ENCODE data around the gene RBM38.

RBM38 gene

GRCh38 chr20:57403216-57403615 lies 12.0 kb downstream of the RBM38 start:
- no peak for DNase-seq (ENCODE audit: low spot score)
- no peak for TF ChIP-seq CTCF (IDR thresholded peaks at IDR 0.05; ENCODE audit: borderline replicate concordance, control extremely low read depth, extremely low read depth, insufficient read depth, missing control alignments)
- in situ Hi-C loops (cut with MboI; ENCODE audit: low sequenced_read_pairs, unreplicated experiment) = no loop called here

DNA sequence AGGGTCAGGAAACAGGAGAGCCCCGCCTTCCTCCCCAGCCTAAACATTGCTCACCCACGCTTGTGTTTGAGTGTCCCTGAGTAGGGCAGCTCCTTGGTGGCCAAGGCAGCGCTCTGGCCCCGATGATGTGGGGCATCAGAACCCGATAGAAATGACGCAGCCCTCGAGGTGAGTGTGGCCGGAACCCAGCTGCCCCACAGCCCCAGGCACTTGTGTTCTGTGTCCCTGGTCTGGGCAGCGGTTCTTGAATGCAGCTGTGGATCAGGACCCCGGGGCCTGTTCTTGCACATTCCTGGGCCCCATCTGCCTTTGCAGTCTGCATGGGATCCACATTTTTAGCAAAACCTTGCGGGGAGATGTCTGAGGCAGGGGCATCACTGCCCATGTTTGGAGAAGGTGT lies 12.8 kb downstream of the RBM38 start:
- in situ Hi-C loops (cut with MboI; ENCODE audit: low sequenced_read_pairs, unreplicated experiment) = no loop called here
- no peak for DNase-seq (ENCODE audit: low spot score)
- no peak for TF ChIP-seq CTCF (IDR thresholded peaks at IDR 0.05; ENCODE audit: borderline replicate concordance, control extremely low read depth, extremely low read depth, insufficient read depth, missing control alignments)

GRCh38 chr20:57404419-57405072 lies 13.3 kb downstream of the RBM38 start:
- in situ Hi-C loops (cut with MboI; ENCODE audit: low sequenced_read_pairs, unreplicated experiment) = no loop called here
- no peak for DNase-seq (ENCODE audit: low spot score)
- no peak for TF ChIP-seq CTCF (IDR thresholded peaks at IDR 0.05; ENCODE audit: borderline replicate concordance, control extremely low read depth, extremely low read depth, insufficient read depth, missing control alignments)

DNA sequence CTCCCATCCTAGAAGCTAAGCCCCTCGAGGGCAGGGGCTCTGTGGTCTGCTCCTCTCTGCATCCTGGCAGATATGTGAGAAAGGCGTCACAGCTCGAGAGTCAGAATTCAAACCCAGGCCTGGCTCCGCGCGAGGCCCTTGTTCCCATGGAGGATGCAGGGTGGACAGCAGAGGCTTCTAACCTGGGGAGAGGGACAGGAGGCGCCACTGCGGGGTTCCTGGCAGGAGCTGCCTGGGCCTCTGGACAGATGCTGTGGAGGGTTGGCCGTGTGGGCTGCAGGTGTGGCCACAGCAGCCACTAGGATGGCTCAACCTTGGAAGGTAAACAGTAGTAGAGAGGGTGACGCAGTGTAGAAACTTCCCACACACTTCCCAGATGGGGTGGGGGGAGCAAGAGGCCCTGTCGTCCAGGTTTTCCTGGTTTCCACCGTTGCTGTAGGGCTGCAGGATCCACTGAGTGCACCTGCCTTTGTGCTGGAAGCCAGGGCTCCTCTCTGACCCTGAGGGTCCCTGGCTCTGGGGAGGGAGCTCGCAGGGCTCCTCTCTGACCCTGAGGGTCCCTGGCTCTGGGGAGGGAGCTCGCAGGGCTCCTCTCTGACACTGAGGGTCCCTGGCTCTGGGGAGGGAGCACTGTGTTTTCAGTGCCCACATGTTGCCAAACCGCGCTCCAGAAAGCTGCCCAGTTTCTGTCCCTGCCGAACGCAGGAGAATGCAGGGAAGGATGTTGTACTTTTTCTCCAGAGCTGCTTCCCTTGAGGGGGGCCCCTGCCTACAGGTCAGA lies 14.2 kb downstream of the RBM38 start:
- in situ Hi-C loops (cut with MboI; ENCODE audit: low sequenced_read_pairs, unreplicated experiment) = no loop called here
- TF ChIP-seq CTCF (IDR thresholded peaks at IDR 0.05; ENCODE audit: borderline replicate concordance, control extremely low read depth, extremely low read depth, insufficient read depth, missing control alignments) = no peak
- DNase-seq (ENCODE audit: low spot score) = no peak

DNA sequence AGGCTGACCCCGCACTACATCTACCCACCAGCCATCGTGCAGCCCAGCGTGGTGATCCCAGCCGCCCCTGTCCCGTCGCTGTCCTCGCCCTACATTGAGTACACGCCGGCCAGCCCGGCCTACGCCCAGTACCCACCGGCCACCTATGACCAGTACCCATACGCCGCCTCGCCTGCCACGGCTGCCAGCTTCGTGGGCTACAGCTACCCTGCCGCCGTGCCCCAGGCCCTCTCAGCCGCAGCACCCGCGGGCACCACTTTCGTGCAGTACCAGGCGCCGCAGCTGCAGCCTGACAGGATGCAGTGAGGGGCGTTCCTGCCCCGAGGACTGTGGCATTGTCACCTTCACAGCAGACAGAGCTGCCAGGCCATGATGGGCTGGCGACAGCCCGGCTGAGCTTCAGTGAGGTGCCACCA lies 16.4 kb downstream of the RBM38 start:
- DNase-seq (ENCODE audit: low spot score) = no peak
- in situ Hi-C loops (cut with MboI; ENCODE audit: low sequenced_read_pairs, unreplicated experiment) = no loop called here
- TF ChIP-seq CTCF (IDR thresholded peaks at IDR 0.05; ENCODE audit: borderline replicate concordance, control extremely low read depth, extremely low read depth, insufficient read depth, missing control alignments) = no peak

DNA sequence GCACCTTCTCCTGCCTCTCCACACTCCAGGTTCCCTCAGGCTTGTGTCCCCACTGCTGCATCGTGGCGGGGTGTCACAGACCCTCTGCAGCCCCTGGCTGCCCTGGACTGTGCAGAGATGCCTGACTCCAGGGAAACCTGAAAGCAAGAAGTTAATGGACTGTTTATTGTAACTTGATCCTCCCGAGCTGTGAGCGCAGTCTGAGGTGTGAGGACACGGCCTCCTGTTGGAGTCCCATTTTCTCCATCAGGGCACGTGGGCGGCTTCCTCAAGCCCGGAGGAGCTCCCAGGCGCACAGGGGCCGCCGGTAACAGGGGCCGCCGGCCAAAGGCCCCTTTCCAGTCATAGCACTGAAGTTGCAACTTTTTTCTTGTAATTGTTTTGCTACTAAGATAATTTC lies 16.9 kb downstream of the RBM38 start:
- no peak for DNase-seq (ENCODE audit: low spot score)
- TF ChIP-seq CTCF (IDR thresholded peaks at IDR 0.05; ENCODE audit: borderline replicate concordance, control extremely low read depth, extremely low read depth, insufficient read depth, missing control alignments) = no peak
- in situ Hi-C loops (cut with MboI; ENCODE audit: low sequenced_read_pairs, unreplicated experiment) = no loop called here

Data from GM13976 (cell line).